ENCODE data around the gene KCND2. TPM values are rescaled to one million over a fixed set of nuclear protein-coding genes. Genes with fewer than 3 reads are reported as not detected.

Gene KCND2
- total RNA-seq, 1 donor from 2014 or later, result 0.29 TPM

DNA sequence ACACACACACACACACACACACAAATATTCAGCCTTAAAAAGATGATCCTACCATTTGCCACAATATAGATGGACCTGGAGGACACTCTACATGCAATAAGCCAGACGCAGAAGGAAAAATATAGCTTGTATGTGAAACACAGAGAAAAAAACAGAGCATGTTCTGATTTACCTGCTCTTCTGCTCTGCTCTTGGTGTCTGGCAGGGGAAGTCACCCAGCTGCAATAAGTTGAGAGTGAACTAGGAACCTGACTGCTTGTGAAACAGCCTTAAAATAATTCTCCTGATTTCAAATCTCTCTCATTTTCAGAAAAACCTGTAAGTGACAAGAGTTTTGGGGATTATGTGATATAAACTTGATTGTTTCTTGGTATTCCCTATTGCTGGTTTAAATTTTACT is 31.0 kb upstream of the KCND2 start:
- TF ChIP-seq, protein P1, sequence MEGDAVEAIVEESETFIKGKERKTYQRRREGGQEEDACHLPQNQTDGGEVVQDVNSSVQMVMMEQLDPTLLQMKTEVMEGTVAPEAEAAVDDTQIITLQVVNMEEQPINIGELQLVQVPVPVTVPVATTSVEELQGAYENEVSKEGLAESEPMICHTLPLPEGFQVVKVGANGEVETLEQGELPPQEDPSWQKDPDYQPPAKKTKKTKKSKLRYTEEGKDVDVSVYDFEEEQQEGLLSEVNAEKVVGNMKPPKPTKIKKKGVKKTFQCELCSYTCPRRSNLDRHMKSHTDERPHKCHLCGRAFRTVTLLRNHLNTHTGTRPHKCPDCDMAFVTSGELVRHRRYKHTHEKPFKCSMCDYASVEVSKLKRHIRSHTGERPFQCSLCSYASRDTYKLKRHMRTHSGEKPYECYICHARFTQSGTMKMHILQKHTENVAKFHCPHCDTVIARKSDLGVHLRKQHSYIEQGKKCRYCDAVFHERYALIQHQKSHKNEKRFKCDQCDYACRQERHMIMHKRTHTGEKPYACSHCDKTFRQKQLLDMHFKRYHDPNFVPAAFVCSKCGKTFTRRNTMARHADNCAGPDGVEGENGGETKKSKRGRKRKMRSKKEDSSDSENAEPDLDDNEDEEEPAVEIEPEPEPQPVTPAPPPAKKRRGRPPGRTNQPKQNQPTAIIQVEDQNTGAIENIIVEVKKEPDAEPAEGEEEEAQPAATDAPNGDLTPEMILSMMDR (IDR thresholded peaks at IDR 0.05; ENCODE audit: insufficient read depth, low read length, poor library complexity, severe bottlenecking), result no peak
- DNase-seq (ENCODE audit: low read depth), result no peak
- no peaks in the 10 kb centered on the region for H3K27me3 ChIP-seq (ENCODE audit: control insufficient read depth, insufficient read depth, low read length)

DNA sequence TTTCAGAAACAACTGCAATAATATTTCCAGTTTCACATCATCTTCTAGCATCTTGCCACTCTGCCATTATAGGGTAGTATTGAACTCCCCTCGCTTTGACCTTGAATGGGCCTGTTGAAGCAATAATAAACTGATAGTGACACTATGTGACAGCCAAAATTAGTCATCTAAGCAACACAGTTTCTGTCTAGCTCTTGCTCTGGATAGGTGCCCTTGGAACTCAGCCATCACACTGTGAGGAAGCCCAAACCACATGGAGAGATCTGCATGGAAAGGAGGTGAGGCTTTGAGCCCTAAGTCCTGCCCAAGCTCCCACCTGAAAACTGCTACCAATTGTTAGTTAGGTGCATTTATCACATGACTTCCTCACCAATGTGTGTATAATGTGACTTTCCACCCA is 18.1 kb upstream of the KCND2 start:
- TF ChIP-seq, protein P1 (IDR thresholded peaks at IDR 0.05; ENCODE audit: insufficient read depth, low read length, poor library complexity, severe bottlenecking), result no peak
- H3K4me3 ChIP-seq (ENCODE audit: low read depth, low read length), result no peak overlapping the region

More for the DNA sequence above, 31.0 kb upstream of the KCND2 start:
- Histone ChIP-seq H3K4me3 (ENCODE audit: low read depth, low read length) (no peak overlapping the region), H3K36me3 (ENCODE audit: control insufficient read depth, insufficient read depth, low read length) (no peaks in the 10 kb centered on the region)

DNA sequence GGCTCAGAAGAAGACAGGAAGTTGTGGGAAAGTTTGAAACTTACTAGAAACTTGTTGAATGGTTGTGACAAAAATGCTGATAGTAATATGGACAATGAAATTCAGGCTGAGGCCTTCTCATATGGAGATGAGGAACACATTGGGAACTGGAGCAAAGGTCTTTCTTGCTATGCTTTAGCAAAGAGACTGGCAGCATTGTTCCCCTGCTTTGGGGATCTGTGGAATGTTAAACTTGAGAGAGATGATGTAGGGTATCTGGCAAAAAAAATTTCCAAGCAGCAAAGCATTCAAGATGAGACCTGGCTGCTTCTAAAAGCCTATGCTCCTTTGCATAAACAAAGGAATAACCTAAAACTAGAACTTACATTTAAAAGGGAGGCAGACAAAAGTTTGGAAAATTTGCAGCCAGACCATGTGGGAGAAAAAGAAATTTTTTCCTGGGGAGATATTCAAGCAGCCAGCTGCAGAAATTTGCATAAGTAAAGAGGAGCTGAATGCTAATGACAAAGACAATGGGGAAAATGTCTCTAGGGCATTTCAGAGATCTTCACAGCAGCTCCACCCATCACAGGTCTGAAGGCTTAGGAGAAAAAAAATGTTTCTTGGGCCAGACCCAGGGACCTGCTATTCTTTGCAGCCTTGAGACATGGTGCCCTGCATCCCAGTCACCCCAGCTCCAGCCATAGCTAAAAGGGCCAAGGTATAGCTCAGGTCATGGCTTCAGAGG is 16.5 kb upstream of the KCND2 start:
- no peaks in the 10 kb centered on the region for H3K36me3 ChIP-seq (ENCODE audit: control insufficient read depth, insufficient read depth, low read length)
- H3K27me3 ChIP-seq (ENCODE audit: control insufficient read depth, insufficient read depth, low read length), result no peaks in the 10 kb centered on the region
- TF ChIP-seq, protein P1 (IDR thresholded peaks at IDR 0.05; ENCODE audit: insufficient read depth, low read length, poor library complexity, severe bottlenecking), result no peak
- no peak overlapping the region for H3K4me3 ChIP-seq (ENCODE audit: low read depth, low read length)
- DNase-seq (ENCODE audit: low read depth), result no peak

More for the DNA sequence above, 18.1 kb upstream of the KCND2 start:
- Histone ChIP-seq H3K27me3 (ENCODE audit: control insufficient read depth, insufficient read depth, low read length) (no peaks in the 10 kb centered on the region), H3K36me3 (ENCODE audit: control insufficient read depth, insufficient read depth, low read length) (no peaks in the 10 kb centered on the region)
- DNase-seq (ENCODE audit: low read depth), result no peak

DNA sequence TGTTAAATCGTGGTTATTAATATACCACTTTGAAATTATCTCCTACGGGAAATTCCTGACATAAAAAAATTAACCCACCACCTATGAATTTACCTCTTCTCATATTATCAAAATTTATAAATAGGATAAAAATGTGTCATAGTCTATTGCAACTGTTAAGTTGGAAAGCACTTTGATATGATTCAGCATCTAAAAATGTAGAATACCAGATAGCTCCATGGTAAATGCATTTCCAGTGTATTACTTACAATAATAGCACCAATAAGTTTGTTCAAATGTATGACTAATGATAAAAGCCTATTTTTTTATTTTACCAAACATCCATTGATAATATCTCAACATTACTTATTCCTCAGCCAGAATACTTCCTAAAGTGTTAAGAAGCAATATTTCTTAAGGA is 13.6 kb upstream of the KCND2 start:
- Histone ChIP-seq H3K4me3 (ENCODE audit: low read depth, low read length) (no peak overlapping the region), H3K36me3 (ENCODE audit: control insufficient read depth, insufficient read depth, low read length) (no peaks in the 10 kb centered on the region), H3K27me3 (ENCODE audit: control insufficient read depth, insufficient read depth, low read length) (no peaks in the 10 kb centered on the region)
- DNase-seq (ENCODE audit: low read depth), result no peak
- TF ChIP-seq, protein P1 (IDR thresholded peaks at IDR 0.05; ENCODE audit: insufficient read depth, low read length, poor library complexity, severe bottlenecking), result no peak

DNA sequence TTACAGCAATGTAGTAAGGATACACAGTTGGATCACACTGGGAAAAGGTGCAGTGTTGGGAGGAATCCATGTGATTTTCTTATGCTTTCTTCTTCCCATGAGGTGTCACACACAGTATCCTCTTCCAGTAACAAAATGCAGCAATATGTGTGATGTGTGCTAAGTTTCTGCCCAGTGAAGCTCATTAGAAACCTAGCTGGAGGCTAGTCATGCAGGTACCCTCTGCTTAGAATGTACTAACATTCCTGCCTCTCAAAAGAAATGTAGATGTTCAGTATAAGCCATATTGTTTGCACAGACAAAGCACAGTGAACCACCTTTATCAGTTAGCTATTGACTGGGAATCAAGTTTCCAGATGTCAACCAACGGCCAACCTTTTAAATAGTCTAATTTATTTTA is 12.9 kb upstream of the KCND2 start:
- no peaks in the 10 kb centered on the region for H3K36me3 ChIP-seq (ENCODE audit: control insufficient read depth, insufficient read depth, low read length)
- TF ChIP-seq, protein P1 (IDR thresholded peaks at IDR 0.05; ENCODE audit: insufficient read depth, low read length, poor library complexity, severe bottlenecking), result no peak
- no peak for DNase-seq (ENCODE audit: low read depth)
- H3K27me3 ChIP-seq (ENCODE audit: control insufficient read depth, insufficient read depth, low read length), result no peaks in the 10 kb centered on the region
- H3K4me3 ChIP-seq (ENCODE audit: low read depth, low read length), result no peak overlapping the region

DNA sequence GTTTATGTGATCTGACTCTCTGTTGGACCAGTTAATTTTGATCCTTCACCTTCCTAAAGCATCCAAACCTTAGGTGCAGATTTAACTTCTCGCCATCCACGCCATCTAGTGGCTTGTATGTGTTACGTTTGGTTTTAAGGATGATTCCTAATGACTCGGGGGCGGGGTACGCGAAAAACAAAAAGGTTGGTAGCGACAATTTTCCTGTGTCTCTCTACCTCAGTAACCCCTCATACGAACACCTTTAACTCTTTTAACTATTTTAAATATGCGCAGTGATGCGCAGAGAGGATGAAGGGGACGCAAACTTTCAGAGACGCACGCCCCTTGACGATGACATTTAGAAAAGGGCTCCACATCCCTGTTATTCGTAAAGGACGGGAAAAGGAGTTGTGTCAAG is 714 bp upstream of the KCND2 start:
- DNase-seq (ENCODE audit: low read depth), result peak; percentile 21
- Histone ChIP-seq H3K4me3 (ENCODE audit: low read depth, low read length) (peak overlapping the region; percentile 52), H3K36me3 (ENCODE audit: control insufficient read depth, insufficient read depth, low read length) (no peaks in the 10 kb centered on the region), H3K27me3 (ENCODE audit: control insufficient read depth, insufficient read depth, low read length) (peaks cover 24% of the 10 kb centered on the region)
- TF ChIP-seq, protein P1 (IDR thresholded peaks at IDR 0.05; ENCODE audit: insufficient read depth, low read length, poor library complexity, severe bottlenecking), result peak; percentile 65

Measured in kidney epithelial cell (primary cell).